Fibroblast of skin of abdomen (primary cell): Measurements from ENCODE around the gene TSHZ2.
"Not testable (repeated sequence)": the region's sequence is repeated elsewhere in the genome, so short reads cannot be mapped to it uniquely, and the experiment has no call there.

Experiments used
- DNase-seq: peaks from one replicate; pipeline ENCODE4 v3.0.0-alpha.2; 2013

TSHZ2 gene

DNA sequence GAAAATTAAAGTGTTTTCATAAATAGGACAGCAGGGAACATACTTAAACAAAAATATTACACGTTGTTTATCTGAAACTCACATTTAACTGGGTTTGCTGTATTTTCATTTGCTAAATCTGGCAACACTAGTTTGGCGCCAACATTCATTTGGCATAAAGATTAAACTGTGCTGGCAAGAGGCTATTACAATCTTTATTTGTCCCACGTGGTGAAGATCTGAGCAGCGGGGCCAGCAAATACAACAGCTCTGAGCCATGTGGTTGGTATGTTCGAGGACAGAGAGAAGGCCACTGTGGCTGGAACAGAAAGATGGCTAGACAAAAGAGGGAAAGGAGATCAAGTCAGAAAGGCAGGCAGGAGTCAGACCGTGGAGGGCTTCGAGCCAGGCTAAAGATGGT, 387.3 kb downstream of the TSHZ2 start:
- no peak for DNase-seq

DNA sequence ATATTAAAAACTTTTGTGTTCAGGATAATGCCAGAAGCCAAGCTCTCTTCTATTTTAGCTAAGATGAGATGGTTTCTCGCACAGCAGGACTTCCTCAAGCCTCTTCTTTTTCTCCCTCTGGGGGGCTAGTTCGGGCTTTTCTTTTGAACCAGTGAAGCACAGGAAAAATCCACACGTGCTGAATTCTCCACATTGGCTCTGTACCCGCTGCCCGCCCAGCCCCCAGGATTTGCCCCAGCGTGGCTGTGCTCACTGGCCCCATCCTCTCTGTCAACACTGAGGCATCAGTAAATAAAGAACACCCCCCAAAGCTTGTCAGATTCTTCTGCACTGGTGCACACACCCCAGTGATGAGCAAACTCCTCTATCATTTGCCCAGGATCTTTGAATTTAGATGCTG, 388.7 kb downstream of the TSHZ2 start:
- DNase-seq = no peak

DNA sequence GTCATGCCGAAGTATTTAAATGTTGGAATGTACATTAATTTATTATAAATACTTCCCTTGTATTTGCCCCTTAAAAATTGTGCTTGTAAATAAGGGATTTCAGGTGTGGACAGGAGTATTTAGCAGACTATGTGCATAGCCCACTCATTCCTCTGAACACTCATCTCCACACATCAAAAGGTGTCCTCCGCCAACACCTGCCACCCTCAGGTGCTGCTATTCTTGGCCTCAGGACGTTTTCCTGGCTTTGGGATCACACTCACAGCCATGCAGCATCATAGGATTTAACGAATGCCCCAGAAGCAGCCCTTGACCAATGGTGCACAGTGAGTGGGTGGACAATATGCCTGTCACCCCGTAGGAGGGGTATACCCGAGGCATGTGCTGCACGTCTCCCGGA, 390.6 kb downstream of the TSHZ2 start:
- no peak for DNase-seq

DNA sequence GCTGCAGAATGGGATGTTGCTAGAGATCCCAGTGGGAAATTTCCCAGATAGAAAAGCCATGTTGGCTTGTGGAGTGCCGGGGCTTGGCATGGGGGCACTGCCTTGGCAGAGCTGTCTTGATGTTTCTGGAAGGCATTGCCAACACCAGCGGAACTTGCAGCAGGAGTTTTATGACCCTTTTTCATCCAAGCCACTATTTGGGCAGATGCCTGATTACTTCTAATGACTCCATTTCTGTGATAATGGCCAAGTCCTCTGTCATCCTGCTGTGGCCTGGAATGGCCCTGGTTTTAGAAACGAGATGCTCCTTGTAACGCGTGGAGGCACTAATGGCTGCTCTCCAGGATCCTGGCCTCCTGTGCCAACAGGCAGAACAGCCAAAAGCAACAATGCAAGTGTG, 392.5 kb downstream of the TSHZ2 start:
- no peak for DNase-seq

DNA sequence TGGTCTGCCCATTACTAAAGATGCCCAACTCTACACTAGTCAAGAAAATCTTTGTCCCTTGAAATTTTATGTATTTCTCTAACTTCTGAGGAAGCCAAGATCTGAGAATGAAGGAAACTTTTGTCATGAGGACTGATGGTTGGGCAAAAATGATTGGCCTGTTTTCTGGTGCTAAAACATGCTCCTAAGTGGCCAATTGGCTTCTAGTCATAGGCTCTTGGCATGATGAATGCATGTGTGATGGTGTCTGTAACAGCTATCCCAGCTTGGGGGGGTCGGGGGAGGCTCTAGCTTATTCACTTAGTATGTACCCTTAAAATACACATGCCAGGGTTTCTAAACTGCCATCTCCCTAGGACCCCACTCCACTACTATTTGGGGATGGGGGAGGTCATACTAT, 392.9 kb downstream of the TSHZ2 start:
- no peak for DNase-seq

DNA sequence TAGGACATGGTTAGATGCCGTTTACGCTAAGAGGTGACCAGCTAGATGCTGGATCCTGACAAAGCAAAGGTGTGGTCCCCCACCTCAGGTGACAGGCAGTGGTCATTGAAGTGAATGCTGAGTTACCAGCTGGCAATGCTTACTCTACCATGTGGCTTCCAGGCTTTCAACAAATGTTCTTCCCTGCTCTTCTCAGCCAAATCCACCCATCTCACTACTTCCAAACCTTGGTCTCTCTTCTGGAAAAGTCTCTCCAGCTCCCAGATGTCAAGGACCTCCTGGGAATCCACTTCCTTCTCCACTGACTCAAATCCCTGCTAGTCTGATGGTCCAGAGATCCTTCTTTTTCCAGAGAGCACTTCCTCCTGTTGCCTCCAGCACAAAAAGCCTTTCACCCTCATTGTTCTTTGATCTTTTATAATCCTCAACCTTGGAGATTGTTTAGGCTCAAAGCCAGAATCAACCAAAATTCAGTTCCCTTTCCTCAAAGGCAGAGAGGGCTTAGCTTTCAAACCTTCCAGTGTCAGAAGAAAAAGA, 393.4 kb downstream of the TSHZ2 start:
- no peak for DNase-seq

- not testable (repeated sequence) for DNase-seq
Measured at GRCh38 chr20:53366928-53367327, 394.8 kb downstream of the TSHZ2 start.

DNA sequence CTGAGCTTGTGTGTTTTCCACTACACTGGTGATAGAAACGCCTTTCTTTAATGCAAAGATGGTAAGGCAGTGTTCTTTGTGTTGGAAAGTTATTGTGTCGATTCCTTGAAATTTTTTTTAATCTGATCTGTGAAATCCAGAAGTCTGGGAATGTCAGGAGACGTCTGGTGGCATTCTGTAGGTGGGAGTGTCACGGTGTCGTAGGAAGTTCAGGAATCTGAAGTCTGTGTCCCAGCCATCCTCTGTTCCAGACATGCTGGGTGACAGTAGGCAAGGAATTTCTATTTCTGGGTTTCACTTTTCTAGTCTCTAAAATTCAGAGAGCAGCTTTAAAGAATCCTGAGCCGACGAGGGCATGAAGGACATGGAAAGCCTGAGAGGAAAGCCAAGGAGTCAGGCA, 397.7 kb downstream of the TSHZ2 start:
- DNase-seq = no peak

GRCh38 chr20:53370345-53370961, 398.3 kb downstream of the TSHZ2 start:
- no peak for DNase-seq

- DNase-seq = no peak
Measured at GRCh38 chr20:53371216-53371615, 399.1 kb downstream of the TSHZ2 start.

GRCh38 chr20:53376021-53376420, 403.9 kb downstream of the TSHZ2 start:
- DNase-seq = no peak

GRCh38 chr20:53379014-53379832, 407.1 kb downstream of the TSHZ2 start:
- DNase-seq = no peak

DNA sequence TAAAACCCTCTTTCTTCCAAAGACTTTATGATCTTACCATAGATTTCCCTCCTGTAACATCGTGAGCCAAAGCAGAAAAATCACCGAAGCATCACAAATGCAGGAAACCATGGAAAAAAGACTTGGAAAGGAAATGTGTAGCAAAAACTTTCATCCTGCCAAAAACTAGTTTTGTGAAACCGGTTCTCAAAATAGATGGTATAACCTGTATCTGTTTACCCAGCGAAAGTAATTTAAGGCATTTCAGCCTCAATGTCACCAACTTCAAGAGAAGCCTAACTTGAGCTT, 407.6 kb downstream of the TSHZ2 start:
- DNase-seq = no peak

DNA sequence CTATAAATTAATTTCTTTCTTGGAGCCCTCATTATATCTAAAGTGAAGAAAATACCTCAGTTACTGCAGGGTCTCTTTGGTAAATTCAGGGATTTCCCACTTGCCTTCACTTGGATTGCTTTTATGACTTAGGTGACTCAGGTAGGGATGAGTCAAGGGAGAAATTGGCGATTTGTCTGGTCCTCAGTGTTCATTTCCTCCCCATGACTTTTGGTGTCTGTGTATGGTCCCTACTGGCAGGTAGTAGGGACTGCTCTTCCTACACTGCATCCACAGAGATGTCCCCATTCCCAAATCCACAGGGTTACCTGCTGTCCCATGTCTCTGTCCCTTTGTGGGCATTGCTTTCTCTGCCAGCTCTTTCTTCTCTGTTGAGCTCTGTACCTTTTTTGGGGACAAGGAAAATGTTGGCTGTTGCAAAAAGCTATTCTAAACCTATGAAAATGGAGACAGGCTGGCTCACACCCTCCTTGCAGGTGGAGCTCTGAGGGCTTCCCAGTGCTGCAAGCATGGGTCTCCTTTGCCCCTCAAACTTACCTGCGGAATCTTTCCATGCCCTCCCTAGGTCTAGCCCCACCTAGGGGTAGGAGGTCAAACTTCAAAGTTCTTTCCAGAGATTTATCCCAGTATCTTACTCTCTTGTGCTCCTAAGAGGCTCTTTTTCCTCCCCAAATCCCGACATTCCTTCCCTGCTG, 409.6 kb downstream of the TSHZ2 start:
- no peak for DNase-seq

- DNase-seq = no peak
Measured at GRCh38 chr20:53382263-53382844, 410.2 kb downstream of the TSHZ2 start.

DNA sequence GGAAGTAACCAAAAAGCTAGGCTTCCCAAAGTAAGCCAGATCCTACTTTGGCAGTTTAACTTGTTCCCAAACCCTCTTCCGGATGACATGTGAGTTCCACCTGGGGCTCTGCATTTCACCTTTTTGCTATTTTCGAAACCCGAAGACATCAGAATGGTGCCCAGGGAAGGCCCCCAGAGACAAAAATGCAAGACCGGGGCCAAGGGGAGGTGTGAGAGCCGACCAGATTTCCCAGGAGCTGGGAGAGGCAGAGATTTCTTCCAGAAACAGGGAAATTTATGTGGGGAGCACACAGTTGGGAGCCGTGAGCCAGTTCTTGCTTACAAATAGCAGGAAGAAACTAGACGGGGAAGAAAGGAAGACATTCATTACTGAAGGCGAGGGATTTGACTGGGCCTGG, 411.8 kb downstream of the TSHZ2 start:
- no peak for DNase-seq

DNA sequence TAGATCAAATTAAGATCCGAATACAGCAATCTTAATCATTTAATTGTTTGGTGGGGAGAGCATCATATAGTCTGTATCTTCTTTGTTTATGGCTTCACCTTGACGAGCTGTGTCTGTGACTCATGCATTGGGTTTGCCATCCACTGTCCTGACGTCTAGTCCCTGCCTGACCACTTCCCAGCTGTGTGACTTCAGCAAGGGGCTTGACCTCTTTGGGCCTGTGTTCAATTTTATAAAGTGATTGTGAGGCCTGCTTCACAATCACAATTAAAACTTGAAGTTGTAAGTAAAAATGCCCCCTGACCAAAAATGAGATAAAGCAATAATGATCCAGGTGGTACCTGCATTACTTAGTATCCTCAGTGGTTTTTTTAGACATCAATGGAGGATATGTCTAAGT, 412.2 kb downstream of the TSHZ2 start:
- DNase-seq = no peak

- DNase-seq = no peak
Measured at GRCh38 chr20:53385941-53386767, 414.0 kb downstream of the TSHZ2 start.

DNA sequence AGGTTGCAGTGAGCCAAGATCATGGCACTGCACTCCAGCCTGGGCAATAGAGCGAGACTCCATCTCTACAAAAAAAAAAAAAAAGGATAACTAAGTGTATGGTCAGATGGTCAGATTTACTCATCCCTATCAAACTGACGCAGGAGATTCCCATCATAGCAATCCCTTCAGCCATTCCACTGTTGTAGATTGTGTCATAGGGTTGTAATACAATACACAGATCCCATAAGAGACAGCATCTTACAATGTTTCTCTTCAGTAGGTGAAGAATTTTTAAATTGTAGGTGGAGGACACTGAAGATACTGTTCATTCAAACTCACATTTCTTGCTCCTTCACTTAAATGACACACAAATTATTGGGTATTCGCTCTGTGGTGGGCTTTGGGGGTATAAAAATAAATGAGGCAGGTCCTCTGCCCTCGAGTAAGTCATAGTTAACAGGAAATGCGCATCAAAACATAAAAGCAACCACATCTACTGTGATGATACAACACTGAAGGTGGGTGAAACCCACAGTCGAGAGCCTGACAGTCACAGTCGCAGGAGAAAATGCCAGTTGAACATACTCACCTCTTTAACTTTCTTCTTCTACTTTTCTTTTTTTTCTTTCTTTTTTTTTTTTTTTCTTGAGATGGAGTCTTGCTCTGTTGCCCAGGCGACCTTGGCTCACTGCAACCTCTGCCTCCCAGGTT, 416.0 kb downstream of the TSHZ2 start:
- no peak for DNase-seq

DNA sequence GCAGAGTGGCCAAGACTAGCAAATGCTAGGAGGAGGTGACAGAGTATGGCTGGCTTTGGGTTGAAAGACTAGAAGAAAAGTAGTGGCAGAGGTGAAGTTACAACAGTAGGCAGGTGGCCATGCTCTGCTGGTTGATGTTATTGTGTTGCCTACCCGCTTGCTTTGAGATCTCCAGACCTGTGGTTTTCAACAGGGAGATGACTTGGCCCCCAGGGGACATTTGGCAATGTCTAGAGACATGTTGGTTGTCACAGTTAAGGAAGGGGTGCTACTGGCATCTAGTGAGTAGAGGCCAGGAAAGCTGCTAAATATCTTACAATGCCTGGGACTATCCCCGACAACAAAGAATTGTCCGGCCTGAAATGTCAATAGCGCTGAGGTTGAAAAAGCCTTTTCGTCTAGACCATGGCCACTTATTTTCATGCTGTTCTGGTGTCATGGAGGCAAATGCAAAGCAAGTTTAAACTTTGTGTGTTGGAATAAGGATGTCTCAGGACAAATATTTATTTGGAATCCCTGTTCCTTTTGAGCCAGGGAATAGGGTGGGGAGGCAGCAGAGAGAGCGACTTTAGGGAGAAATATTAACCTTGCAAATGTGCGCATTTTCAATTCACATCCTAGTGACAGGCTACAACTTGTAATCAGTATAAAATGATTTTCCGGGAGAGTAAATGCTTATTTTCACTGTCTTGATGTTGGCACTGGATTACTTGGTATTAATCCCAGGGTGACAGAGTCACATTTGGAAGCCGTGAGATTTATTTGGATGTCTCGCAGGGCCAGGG, 417.6 kb downstream of the TSHZ2 start:
- DNase-seq = no peak

GRCh38 chr20:53390770-53391169, 418.6 kb downstream of the TSHZ2 start:
- DNase-seq = peak; percentile 35
